HepG2 (cell line): ENCODE results near the gene NEGR1. TPM values are rescaled to one million over a fixed set of nuclear protein-coding genes. Genes with fewer than 3 reads are reported as not detected.

Experiments used
- ATAC-seq: fragments of 200-7000 bp; cut with Tn5 transposase; 3 replicates; pipeline ENCODE4 v1.9.1; 2020; ENCODE audit warnings: mild to moderate bottlenecking, moderate library complexity
- BruUV-seq: library from RNA; stranded (reverse); fragments of 400-500 nt; replicated peaks from 2 replicates; lab custom pipeline; 2021; lab: Mats Ljungman, UMichigan
- CTCF ChIA-PET: fragments of 300-600 bp; formaldehyde crosslinking; extraction: SDS; loops from one replicate; lab custom pipeline; 2021; ENCODE audit warnings: low total read pairs, inconsistent platforms, low intra/inter-chr PET ratio; lab: Yijun Ruan, JAX
- POLR2A ChIA-PET: fragments of 350-600 bp; sonication (Branson Sonifier 250); formaldehyde crosslinking; loops from one replicate; lab custom pipeline; 2020; ENCODE audit warnings: antibody characterized with exemption, inconsistent platforms; lab: Yijun Ruan, JAX
- DNase-seq: peaks from one replicate; pipeline ENCODE4 v3.0.0-alpha.2; 2015; ENCODE audit warnings: low spot score
- FAIRE-seq: peaks from 3 replicates; lab custom pipeline; 2011; peaks lifted over from hg19 to GRCh38; lab: Jason Lieb, UNC
- H2AFZ ChIP-seq: one replicate; pipeline ENCODE4 v1.6.1; 2011; ENCODE audit warnings: low read length, inconsistent platforms
- H3K27ac ChIP-seq: fragments of 300-600 bp; 3 replicates; pipeline ENCODE4 v1.8.0; 2011; ENCODE audit warnings: mixed run types, mild to moderate bottlenecking, mixed read lengths, low read length, inconsistent platforms; ENCODE audit not compliant: insufficient read depth; ENCODE audit errors: extremely low read length
- H3K27me3 ChIP-seq, 2 experiments: fragments of 200-600 bp in 1 of 2; 2 replicates in 1 of 2; 3 replicates in 1 of 2; pipeline versions ENCODE4 v1.6.0 to v1.8.0; 2011; ENCODE audit warnings: low read length in 2 of 2, mild to moderate bottlenecking in 2 of 2, moderate library complexity in 2 of 2, inconsistent platforms in 1 of 2; ENCODE audit not compliant: insufficient read depth in 2 of 2, control insufficient read depth in 1 of 2
- H3K36me3 ChIP-seq, 2 experiments: fragments of 200-600 bp in 1 of 2; replicated peaks in 1 of 2; 2 replicates in 1 of 2; 3 replicates in 1 of 2; pipeline versions ENCODE4 v1.5.1 to v1.8.0; 2011; ENCODE audit warnings: low read length in 2 of 2, inconsistent platforms in 1 of 2; ENCODE audit not compliant: insufficient read depth in 2 of 2, control insufficient read depth in 1 of 2
- H3K4me1 ChIP-seq: 2 replicates; pipeline ENCODE4 v1.5.1; 2012; ENCODE audit warnings: low read length, inconsistent platforms; ENCODE audit not compliant: insufficient read depth
- H3K4me2 ChIP-seq: 2 replicates; pipeline ENCODE4 v1.6.0; 2011; ENCODE audit warnings: low read depth, low read length, inconsistent platforms
- H3K4me3 ChIP-seq, 3 experiments: fragments of 200-600 bp in 1 of 3; sonication (generic), shearing (Covaris generic) in 1 of 3; replicated peaks in 1 of 3; 2 replicates each; pipeline ENCODE4 v1.5.1; 2011 to 2016; ENCODE audit warnings: low read length in 3 of 3, inconsistent platforms in 2 of 3, low read depth in 2 of 3, mild to moderate bottlenecking in 2 of 3, control low read depth in 1 of 3, mixed read lengths in 1 of 3; ENCODE audit not compliant: insufficient read depth in 1 of 3
- H3K79me2 ChIP-seq: one replicate; pipeline ENCODE4 v1.6.1; 2011; ENCODE audit warnings: low read length, inconsistent platforms; ENCODE audit not compliant: insufficient read depth
- H3K9ac ChIP-seq: 2 replicates; pipeline ENCODE4 v1.6.0; 2011; ENCODE audit warnings: mild to moderate bottlenecking, low read depth, low read length, inconsistent platforms; ENCODE audit not compliant: insufficient read depth
- H3K9me3 ChIP-seq: 2 replicates; pipeline ENCODE4 v1.5.1; 2012; ENCODE audit warnings: mild to moderate bottlenecking, low read length
- H4K20me1 ChIP-seq: 2 replicates; pipeline ENCODE4 v1.6.0; 2011; ENCODE audit warnings: inconsistent platforms, mild to moderate bottlenecking, low read length, moderate library complexity; ENCODE audit not compliant: insufficient read depth
- CCAR2 ChIP-seq: fragments of 200-400 bp; formaldehyde crosslinking; optimal IDR thresholded peaks from 2 replicates; pipeline ENCODE3; 2018; ENCODE audit warnings: low read depth, mild to moderate bottlenecking, low read length, moderate library complexity
- DBP ChIP-seq: sonication (generic); formaldehyde crosslinking; IDR thresholded peaks from 2 replicates; pipeline ENCODE4 v1.4.0; 2020; ENCODE audit warnings: missing genetic modification reagents; ENCODE audit errors: not compliant biosample characterization
- ELF1 ChIP-seq: sonication (generic); formaldehyde crosslinking; IDR thresholded peaks from 2 replicates; pipeline ENCODE4 v1.4.0; 2020; ENCODE audit warnings: missing genetic modification reagents
- HDAC2 ChIP-seq: sonication (generic); formaldehyde crosslinking; IDR thresholded peaks from 2 replicates; pipeline ENCODE4 v1.4.0; 2020; ENCODE audit warnings: missing genetic modification reagents
- HNRNPLL ChIP-seq: fragments of 200-400 bp; formaldehyde crosslinking; IDR thresholded peaks from 2 replicates; pipeline ENCODE4 v1.6.1; 2017; ENCODE audit warnings: mild to moderate bottlenecking, low read depth, low read length; ENCODE audit not compliant: poor library complexity, severe bottlenecking
- KLF6 ChIP-seq: IDR thresholded peaks from 2 replicates; pipeline ENCODE4 v1.8.0; 2016; ENCODE audit warnings: missing biosample characterization, missing genetic modification reagents
- NCOA2 ChIP-seq: sonication (generic); formaldehyde crosslinking; IDR thresholded peaks from 2 replicates; pipeline ENCODE4 v1.8.0; 2022; ENCODE audit warnings: inconsistent platforms
- SRF ChIP-seq: IDR thresholded peaks from 2 replicates; pipeline ENCODE4 v1.6.1; 2011; ENCODE audit warnings: mild to moderate bottlenecking, low read depth, low read length, moderate library complexity
- SRSF1 ChIP-seq: fragments of 200-400 bp; formaldehyde crosslinking; optimal IDR thresholded peaks from 2 replicates; pipeline ENCODE3; 2017; ENCODE audit warnings: mild to moderate bottlenecking, low read depth, low read length, moderate library complexity
- STAT5B ChIP-seq: sonication (generic); formaldehyde crosslinking; IDR thresholded peaks from 2 replicates; pipeline ENCODE4 v1.4.0; 2020; ENCODE audit warnings: missing genetic modification reagents
- SYNCRIP ChIP-seq: fragments of 200-400 bp; formaldehyde crosslinking; IDR thresholded peaks from 2 replicates; pipeline ENCODE4 v1.6.1; 2018; ENCODE audit warnings: mild to moderate bottlenecking, low read depth, low read length; ENCODE audit not compliant: insufficient read depth
- TRIM24 ChIP-seq: sonication (generic); formaldehyde crosslinking; IDR thresholded peaks from 2 replicates; pipeline ENCODE4 v1.8.0; 2022; ENCODE audit warnings: mild to moderate bottlenecking, missing genetic modification reagents
- ZBTB3 ChIP-seq: sonication (generic); formaldehyde crosslinking; IDR thresholded peaks from 2 replicates; pipeline ENCODE4 v1.4.0; 2020; ENCODE audit warnings: low read depth, mild to moderate bottlenecking, moderate library complexity, missing genetic modification reagents, borderline replicate concordance
- ZNF256 ChIP-seq: sonication (generic); formaldehyde crosslinking; conservative IDR thresholded peaks from 2 replicates; pipeline ENCODE4 v1.4.0; 2020; ENCODE audit warnings: missing genetic modification reagents
- ZNF329 ChIP-seq: sonication (generic); formaldehyde crosslinking; IDR thresholded peaks from 2 replicates; pipeline ENCODE4 v1.9.0; 2021; ENCODE audit warnings: low read depth, mild to moderate bottlenecking, missing genetic modification reagents
- ZNF383 ChIP-seq: sonication (generic); formaldehyde crosslinking; IDR thresholded peaks from 2 replicates; pipeline ENCODE4 v1.4.0; 2020; ENCODE audit warnings: missing genetic modification reagents, mild to moderate bottlenecking, borderline replicate concordance
- ZNF446 ChIP-seq: sonication (generic); formaldehyde crosslinking; IDR thresholded peaks from 2 replicates; pipeline ENCODE4 v1.5.0; 2020; ENCODE audit warnings: mild to moderate bottlenecking, missing genetic modification reagents
- ZSCAN9 ChIP-seq: IDR thresholded peaks from 2 replicates; pipeline ENCODE4 v1.6.1; 2016; ENCODE audit warnings: borderline replicate concordance
- WGBS: methylation state at CpG from one replicate; pipeline ENCODE4 v1.1.6; 2017; ENCODE audit warnings: low lambda C conversion rate; 5-methylcytosine and 5-hydroxymethylcytosine counted together
- in situ Hi-C: cut with HindIII; loops from 2 replicates; pipeline ENCODE4 v1.10.0; 2017; ENCODE audit warnings: low pct_unique_long_range_greater_than_20kb; ENCODE audit not compliant: extremely low pct_ligation_motif_present
- intact Hi-C: fragments of 100-400 bp; cut with micrococcal nuclease; formaldehyde crosslinking; loops from one replicate; pipeline ENCODE4 v1.10.0; 2022; ENCODE audit not compliant: unreplicated experiment
- polyA plus RNA-seq, 8 experiments: library from polyadenylated mRNA; depleted of rRNA in 3 of 8; stranded (reverse) in 7 of 8; unstranded in 1 of 8; fragments of >200 nt; fragmentation: Illumina TruSeq in 4 of 8; extraction: Trizol in 4 of 8; gene quantifications; 2 replicates each; pipeline versions ENCODE4 v1.2.1 to v1.2.3, GENCODE V29; 2011 to 2016; ENCODE audit warnings: low read depth in 4 of 8, missing spikeins in 1 of 8, mixed read lengths in 1 of 8; ENCODE audit not compliant: insufficient read depth in 1 of 8
- total RNA-seq, 5 experiments: library from RNA; depleted of rRNA; stranded (reverse); fragments of >200 nt; fragmentation: Illumina TruSeq; extraction: Trizol; gene quantifications; 2 replicates each; pipeline ENCODE4 v1.2.3, GENCODE V29; 2016; ENCODE audit warnings: low read depth in 1 of 5

NEGR1 gene
- total and polyA plus RNA-seq, 2 of the 13 experiments (the other 11 are each of a cell fraction or from before 2014, with no cell fraction given), result not detected

- Histone ChIP-seq H3K9me3 (peaks cover under 1% of the 10 kb centered on the region; the same call in 1 of the 2 replicates), H3K27me3 (no peaks in the 10 kb centered on the region; a peak in 1 of 5 replicates), H3K36me3 (no peaks in the 10 kb centered on the region), H3K79me2 (no peaks in the 10 kb centered on the region), H3K4me1 (no peaks in the 10 kb centered on the region)
- BruUV-seq, result no TSS peak
- ATAC-seq, result no peak
- CTCF ChIA-PET, result no interaction called here
- no peak for TF ChIP-seq HDAC2 (CRISPR knock-in tag)
- TF ChIP-seq NCOA2 (CRISPR knock-in tag), result no peak
- no peak for TF ChIP-seq HNRNPLL
- TF ChIP-seq ZNF383 (CRISPR knock-in tag), result no peak
- TF ChIP-seq SRSF1, result no peak
- no peak for TF ChIP-seq ZSCAN9 (CRISPR knock-in tag)
- no peak for TF ChIP-seq ZNF446 (CRISPR knock-in tag)
- TF ChIP-seq ZBTB3 (CRISPR knock-in tag), result no peak
- no peak for TF ChIP-seq CCAR2
- no peak for TF ChIP-seq TRIM24 (CRISPR knock-in tag)
- TF ChIP-seq SRF, result no peak
- no peak for TF ChIP-seq STAT5B (CRISPR knock-in tag)
- TF ChIP-seq ZNF256 (CRISPR knock-in tag), result no peak
- no peak for TF ChIP-seq DBP (CRISPR knock-in tag)
- TF ChIP-seq SYNCRIP, result no peak
- TF ChIP-seq ELF1 (CRISPR knock-in tag), result no peak
- TF ChIP-seq KLF6 (CRISPR knock-in tag), result no peak
- TF ChIP-seq ZNF329 (CRISPR knock-in tag), result no peak
- TF ChIP-seq, all 625 proteins: peak for 0
- POLR2A ChIA-PET, result no interaction called here
- Histone ChIP-seq H2AFZ (no peak overlapping the region), H3K27ac (no peak overlapping the region), H4K20me1 (no peaks in the 10 kb centered on the region), H3K4me3 (no peak overlapping the region), H3K9ac (no peak overlapping the region), H3K4me2 (no peak overlapping the region)
- in situ Hi-C loops (no loop called here), intact Hi-C loops (no loop called here)
- FAIRE-seq, result no peak
- WGBS, result 2% methylated on average over 4 of the region's 4 CpGs
- DNase-seq, result no peak
Observed at GRCh38 chr1:71839876-71840275, 442.5 kb downstream of the NEGR1 start.
